GM12891 (cell line): Measurements from ENCODE around the gene CRMP1.

Experiments
- POLR2A ChIP-seq: IDR thresholded peaks from 2 replicates; pipeline ENCODE4 v1.6.1; 2011; ENCODE audit warnings: low read depth, low read length, control low read depth
- POLR2AphosphoS5 ChIP-seq: IDR thresholded peaks from 2 replicates; pipeline ENCODE4 v1.6.1; 2011; ENCODE audit warnings: low read depth, low read length, control low read depth
- TAF1 ChIP-seq: IDR thresholded peaks from 2 replicates; pipeline ENCODE4 v1.6.1; 2011; ENCODE audit warnings: low read depth, low read length, control low read depth

DNA sequence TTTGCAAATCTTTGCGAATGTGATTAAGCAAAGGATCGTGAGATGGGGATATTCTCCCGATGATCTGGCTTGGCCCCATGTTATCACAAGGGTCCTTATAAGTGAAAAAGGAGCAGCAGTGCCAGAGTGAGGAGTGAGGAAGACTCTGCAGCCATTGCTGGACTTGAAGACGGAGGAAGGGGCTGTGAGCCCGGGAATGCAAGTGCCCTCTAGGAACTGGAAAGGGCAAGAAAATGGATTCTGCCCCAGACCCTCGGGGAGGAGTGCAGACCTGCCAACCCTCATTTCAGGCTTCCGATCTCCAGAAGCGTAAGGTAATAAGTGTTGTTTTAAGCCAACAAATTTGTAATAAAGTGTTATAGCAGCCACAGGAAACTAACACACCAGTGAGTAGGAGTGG lies 105.6 kb downstream of the CRMP1 start:
- no peak for TF ChIP-seq POLR2A
- no peak for TF ChIP-seq POLR2AphosphoS5
- TF ChIP-seq TAF1: no peak
